Right lobe of liver (tissue), 4 donors: ENCODE measurements around the gene NCOA5.
"Not testable (repeated sequence)": the region's sequence is repeated elsewhere in the genome, so short reads cannot be mapped to it uniquely, and the experiment has no call there.

Experiments
- CTCF ChIP-seq, 4 donors: fragments of 200-600 bp in 3 of 4; fragments of 450-650 bp in 1 of 4; IDR thresholded peaks; one replicate each; pipeline versions ENCODE4 v1.5.1 to v1.8.0; 2016 to 2022; ENCODE audit warnings: antibody characterized with exemption in 4 of 4, mild to moderate bottlenecking in 2 of 4
- POLR2A ChIP-seq: fragments of 450-650 bp; IDR thresholded peaks from one replicate; pipeline ENCODE4 v1.6.1; 2017; ENCODE audit warnings: antibody characterized with exemption, mild to moderate bottlenecking
- donor health status: DM: no; HTN: no; CAD: no.
- donor health status: DM: no; HTN: no; CAD: no.
- donor health status: DM: no; HTN: yes; CAD: no.

GRCh38 chr20:46091622-46092535 is 2.1 kb upstream of the NCOA5 start:
- not testable (repeated sequence) for TF ChIP-seq CTCF (IDR thresholded peaks at IDR 0.05); POLR2A
